ENCODE measurements around the gene DRC1. TPM values are rescaled to one million over a fixed set of nuclear protein-coding genes. Genes with fewer than 3 reads are reported as not detected.

The DRC1 gene
- total RNA-seq, 1 experiment from 2014 or later, result not detected

GRCh38 chr2:26453421-26454329 is 52.0 kb downstream of the DRC1 start:
- ChIA-PET CTCF (no interaction called here), RAD21 (ENCODE audit: low non-redundant PET in 1 of 2, low total read pairs in 2 of 2, uncharacterized antibody in 2 of 2, unreplicated experiment in 2 of 2) (no interaction called here), POLR2A (no interaction called here)
- H2AFZ ChIP-seq (ENCODE audit: low read depth, low read length, poor library complexity, severe bottlenecking), result no peak overlapping the region
- no peak overlapping the region for H3K9ac ChIP-seq (ENCODE audit: low read length)
- H3K27me3 ChIP-seq (ENCODE audit: insufficient read depth, low read length), result no peaks in the 10 kb centered on the region
- no peaks in the 10 kb centered on the region for H4K20me1 ChIP-seq (ENCODE audit: insufficient read depth)
- BruUV-seq (replicated peaks), result no TSS peak
- H3K79me2 ChIP-seq (ENCODE audit: insufficient read depth, low read length), result no peaks in the 10 kb centered on the region
- DNase-seq (ENCODE audit: low read depth, low spot score) (no peak), ATAC-seq (no peak)
- no peaks in the 10 kb centered on the region for H3K9me3 ChIP-seq (ENCODE audit: control insufficient read depth in 1 of 2, insufficient read depth in 1 of 2, low read depth in 1 of 2, low read length in 2 of 2)
- no peak overlapping the region for H3K27ac ChIP-seq (ENCODE audit: low read depth, low read length)
- TF ChIP-seq, protein P1, sequence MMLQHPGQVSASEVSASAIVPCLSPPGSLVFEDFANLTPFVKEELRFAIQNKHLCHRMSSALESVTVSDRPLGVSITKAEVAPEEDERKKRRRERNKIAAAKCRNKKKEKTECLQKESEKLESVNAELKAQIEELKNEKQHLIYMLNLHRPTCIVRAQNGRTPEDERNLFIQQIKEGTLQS (IDR thresholded peaks at IDR 0.05), result no peak
- TF ChIP-seq ZBTB33 (IDR thresholded peaks at IDR 0.05; ENCODE audit: extremely low read depth, insufficient replicate concordance, low read length) (no peak), ELF1 (IDR thresholded peaks at IDR 0.05; ENCODE audit: borderline replicate concordance, low read depth) (no peak)
- H3K4me2 ChIP-seq (ENCODE audit: low read length), result no peak overlapping the region
- no peaks in the 10 kb centered on the region for H3K9me2 ChIP-seq (ENCODE audit: insufficient read depth)
- intact Hi-C loops (cut with micrococcal nuclease), result no loop called here
- H3K4me3 ChIP-seq (replicated peaks in 1 of 2; ENCODE audit: low read depth in 1 of 2, low read length in 2 of 2), result no peak overlapping the region
- no peaks in the 10 kb centered on the region for H3K36me3 ChIP-seq (ENCODE audit: control insufficient read depth in 1 of 2, insufficient read depth in 2 of 2, low read length in 2 of 2)
- peaks cover 0 to 19% of the 10 kb centered on the region in 2 experiments; a peak in 2 of 4 replicates for H3K4me1 ChIP-seq (ENCODE audit: control insufficient read depth in 1 of 2, insufficient read depth in 2 of 2, low read length in 2 of 2)

GRCh38 chr2:26454561-26455001 is 52.9 kb downstream of the DRC1 start:
- DNase-seq (ENCODE audit: low read depth, low spot score), result no peak
- CTCF ChIA-PET, result no interaction called here
- Histone ChIP-seq H3K4me2 (ENCODE audit: low read length) (no peak overlapping the region), H4K20me1 (ENCODE audit: insufficient read depth) (no peaks in the 10 kb centered on the region), H3K36me3 (ENCODE audit: control insufficient read depth in 1 of 2, insufficient read depth in 2 of 2, low read length in 2 of 2) (no peaks in the 10 kb centered on the region), H3K27me3 (ENCODE audit: insufficient read depth, low read length) (no peaks in the 10 kb centered on the region), H3K27ac (ENCODE audit: low read depth, low read length) (no peak overlapping the region), H3K9ac (ENCODE audit: low read length) (no peak overlapping the region), H3K79me2 (ENCODE audit: insufficient read depth, low read length) (no peaks in the 10 kb centered on the region), H3K4me1 (ENCODE audit: control insufficient read depth in 1 of 2, insufficient read depth in 2 of 2, low read length in 2 of 2) (peaks cover 0 to 19% of the 10 kb centered on the region in 2 experiments; a peak in 2 of 4 replicates), H3K4me3 (replicated peaks in 1 of 2; ENCODE audit: low read depth in 1 of 2, low read length in 2 of 2) (no peak overlapping the region), H3K9me2 (ENCODE audit: insufficient read depth) (no peaks in the 10 kb centered on the region), H2AFZ (ENCODE audit: low read depth, low read length, poor library complexity, severe bottlenecking) (no peak overlapping the region), H3K9me3 (ENCODE audit: control insufficient read depth in 1 of 2, insufficient read depth in 1 of 2, low read depth in 1 of 2, low read length in 2 of 2) (no peaks in the 10 kb centered on the region)
- no peak for ATAC-seq
- POLR2A ChIA-PET, result no interaction called here
- intact Hi-C loops (cut with micrococcal nuclease), result no loop called here
- TF ChIP-seq POLR2AphosphoS5 (IDR thresholded peaks at IDR 0.05; ENCODE audit: low read depth, low read length), result no peak
- TF ChIP-seq YY1 (IDR thresholded peaks at IDR 0.05; ENCODE audit: extremely low read depth, insufficient replicate concordance, low read depth, low read length), result no peak
- no peak for TF ChIP-seq TCF7L2 (IDR thresholded peaks at IDR 0.05; ENCODE audit: borderline replicate concordance, extremely low read depth, insufficient read depth, insufficient read length)
- TF ChIP-seq EGR1 (IDR thresholded peaks at IDR 0.05; ENCODE audit: low read depth), result no peak
- TF ChIP-seq JUND (IDR thresholded peaks at IDR 0.05), result no peak
- no peak for TF ChIP-seq SIN3A (IDR thresholded peaks at IDR 0.05; ENCODE audit: low read depth)
- TF ChIP-seq, protein P1 (IDR thresholded peaks at IDR 0.05), result no peak
- no peak for TF ChIP-seq EZH2 (IDR thresholded peaks at IDR 0.05)
- no peak for TF ChIP-seq CBX3 (IDR thresholded peaks at IDR 0.05; ENCODE audit: low read depth)
- BruUV-seq (replicated peaks), result no TSS peak
- RAD21 ChIA-PET (ENCODE audit: low non-redundant PET in 1 of 2, low total read pairs in 2 of 2, uncharacterized antibody in 2 of 2, unreplicated experiment in 2 of 2), result no interaction called here
